Activated CD4-positive, CD25-positive, alpha-beta regulatory T cell treated with anti-CD3 and anti-CD28 coated beads, Interleukin-2, amount 50 U/mL, for 24 hours (primary cell): ENCODE results near the gene SEMA3C.

ENCODE experiments used
- ATAC-seq, 2 donors: fragments of 150-1000 bp; cut with Tn5 transposase; one replicate each; pipeline ENCODE4 v1.10.0; 2021; ENCODE audit warnings: mild to moderate bottlenecking in 1 of 2, moderate library complexity in 1 of 2

Gene SEMA3C

GRCh38 chr7:80847895-80848294 is 71.0 kb downstream of the SEMA3C start:
- ATAC-seq = no peak

GRCh38 chr7:80847027-80847426 is 71.8 kb downstream of the SEMA3C start:
- no peak for ATAC-seq

GRCh38 chr7:80844916-80845315 is 73.9 kb downstream of the SEMA3C start:
- no peak for ATAC-seq

- ATAC-seq = no peak
These were observed 75.7 kb downstream of the SEMA3C start for GRCh38 chr7:80843018-80843677.

- ATAC-seq = no peak
These were observed 76.6 kb downstream of the SEMA3C start for GRCh38 chr7:80842022-80842790.

GRCh38 chr7:80841423-80841955 is 77.4 kb downstream of the SEMA3C start:
- ATAC-seq = no peak

GRCh38 chr7:80840681-80841080 is 78.2 kb downstream of the SEMA3C start:
- no peak for ATAC-seq

- no peak for ATAC-seq
These were observed 79.0 kb downstream of the SEMA3C start for GRCh38 chr7:80839855-80840254.

GRCh38 chr7:80838643-80839042 is 80.2 kb downstream of the SEMA3C start:
- no peak for ATAC-seq

GRCh38 chr7:80837345-80837744 is 81.5 kb downstream of the SEMA3C start:
- ATAC-seq = no peak

GRCh38 chr7:80835251-80835650 is 83.6 kb downstream of the SEMA3C start:
- no peak for ATAC-seq

GRCh38 chr7:80833289-80834268 is 85.3 kb downstream of the SEMA3C start:
- ATAC-seq = no peak

GRCh38 chr7:80832006-80832405 is 86.8 kb downstream of the SEMA3C start:
- ATAC-seq = no peak

GRCh38 chr7:80830584-80831285 is 88.1 kb downstream of the SEMA3C start:
- ATAC-seq = no peak

- no peak for ATAC-seq
These were observed 88.8 kb downstream of the SEMA3C start for GRCh38 chr7:80830010-80830409.

- no peak for ATAC-seq
These were observed 89.3 kb downstream of the SEMA3C start for GRCh38 chr7:80829527-80829926.

- ATAC-seq = no peak
These were observed 91.6 kb downstream of the SEMA3C start for GRCh38 chr7:80827239-80827633.

- no peak for ATAC-seq
These were observed 92.2 kb downstream of the SEMA3C start for GRCh38 chr7:80826520-80827238.

GRCh38 chr7:80825499-80825898 is 93.4 kb downstream of the SEMA3C start:
- no peak for ATAC-seq

- ATAC-seq = no peak
These were observed 94.6 kb downstream of the SEMA3C start for GRCh38 chr7:80824253-80824652.

- no peak for ATAC-seq
These were observed 95.8 kb downstream of the SEMA3C start for GRCh38 chr7:80823057-80823456.
